ENCODE measurements around the gene GLI3.
A peak's percentile ranks its signal among the peaks of the same experiment; 100 is the strongest.

DNA sequence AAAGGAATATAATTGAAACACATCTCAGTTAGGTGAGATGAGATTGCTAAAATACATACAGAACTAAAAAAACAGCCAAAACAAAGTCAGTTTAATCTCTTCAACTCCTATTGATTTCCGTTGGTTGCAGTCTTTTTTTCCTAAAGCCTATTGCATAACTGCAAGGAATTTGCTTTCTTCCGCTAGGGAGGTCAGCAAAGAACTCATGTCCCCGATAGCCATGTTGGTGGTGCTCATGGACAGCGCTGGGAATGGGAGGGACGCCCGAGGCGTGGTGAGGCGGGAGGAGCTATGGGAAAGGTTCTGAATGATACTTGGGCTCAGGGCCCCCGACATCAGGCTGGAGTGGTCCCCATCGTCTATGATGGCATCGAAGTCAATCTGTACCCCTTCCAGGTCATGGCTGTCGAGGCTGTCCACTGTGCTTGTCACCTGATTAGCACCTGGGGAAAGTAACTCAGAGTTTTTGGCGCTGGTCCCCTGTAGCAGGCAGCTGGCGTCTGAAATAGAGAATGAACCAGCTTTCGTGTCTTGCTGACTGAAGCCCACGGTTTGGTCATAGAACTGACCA lies 272.7 kb downstream of the GLI3 start:
- TF ChIP-seq, protein P1, sequence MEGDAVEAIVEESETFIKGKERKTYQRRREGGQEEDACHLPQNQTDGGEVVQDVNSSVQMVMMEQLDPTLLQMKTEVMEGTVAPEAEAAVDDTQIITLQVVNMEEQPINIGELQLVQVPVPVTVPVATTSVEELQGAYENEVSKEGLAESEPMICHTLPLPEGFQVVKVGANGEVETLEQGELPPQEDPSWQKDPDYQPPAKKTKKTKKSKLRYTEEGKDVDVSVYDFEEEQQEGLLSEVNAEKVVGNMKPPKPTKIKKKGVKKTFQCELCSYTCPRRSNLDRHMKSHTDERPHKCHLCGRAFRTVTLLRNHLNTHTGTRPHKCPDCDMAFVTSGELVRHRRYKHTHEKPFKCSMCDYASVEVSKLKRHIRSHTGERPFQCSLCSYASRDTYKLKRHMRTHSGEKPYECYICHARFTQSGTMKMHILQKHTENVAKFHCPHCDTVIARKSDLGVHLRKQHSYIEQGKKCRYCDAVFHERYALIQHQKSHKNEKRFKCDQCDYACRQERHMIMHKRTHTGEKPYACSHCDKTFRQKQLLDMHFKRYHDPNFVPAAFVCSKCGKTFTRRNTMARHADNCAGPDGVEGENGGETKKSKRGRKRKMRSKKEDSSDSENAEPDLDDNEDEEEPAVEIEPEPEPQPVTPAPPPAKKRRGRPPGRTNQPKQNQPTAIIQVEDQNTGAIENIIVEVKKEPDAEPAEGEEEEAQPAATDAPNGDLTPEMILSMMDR (conservative IDR thresholded peaks at IDR 0.05; ENCODE audit: low read depth, low read length): no peak
- no peak for TF ChIP-seq CHD1 (IDR thresholded peaks at IDR 0.05; ENCODE audit: low read depth, low read length)
- TF ChIP-seq CEBPB (IDR thresholded peaks at IDR 0.05; ENCODE audit: low read depth, low read length): 0 out of 2 replicates have a peak, but pooled peaks have one; percentile 7
- TF ChIP-seq, protein P2, sequence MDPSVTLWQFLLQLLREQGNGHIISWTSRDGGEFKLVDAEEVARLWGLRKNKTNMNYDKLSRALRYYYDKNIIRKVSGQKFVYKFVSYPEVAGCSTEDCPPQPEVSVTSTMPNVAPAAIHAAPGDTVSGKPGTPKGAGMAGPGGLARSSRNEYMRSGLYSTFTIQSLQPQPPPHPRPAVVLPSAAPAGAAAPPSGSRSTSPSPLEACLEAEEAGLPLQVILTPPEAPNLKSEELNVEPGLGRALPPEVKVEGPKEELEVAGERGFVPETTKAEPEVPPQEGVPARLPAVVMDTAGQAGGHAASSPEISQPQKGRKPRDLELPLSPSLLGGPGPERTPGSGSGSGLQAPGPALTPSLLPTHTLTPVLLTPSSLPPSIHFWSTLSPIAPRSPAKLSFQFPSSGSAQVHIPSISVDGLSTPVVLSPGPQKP (IDR thresholded peaks at IDR 0.05; ENCODE audit: borderline replicate concordance, low read depth, low read length): no peak
- TF ChIP-seq RFX5 (IDR thresholded peaks at IDR 0.05; ENCODE audit: low read depth, low read length): no peak
- TF ChIP-seq POLR2A (IDR thresholded peaks at IDR 0.05; ENCODE audit: low read depth, low read length): no peak
- TF ChIP-seq, protein P3, sequence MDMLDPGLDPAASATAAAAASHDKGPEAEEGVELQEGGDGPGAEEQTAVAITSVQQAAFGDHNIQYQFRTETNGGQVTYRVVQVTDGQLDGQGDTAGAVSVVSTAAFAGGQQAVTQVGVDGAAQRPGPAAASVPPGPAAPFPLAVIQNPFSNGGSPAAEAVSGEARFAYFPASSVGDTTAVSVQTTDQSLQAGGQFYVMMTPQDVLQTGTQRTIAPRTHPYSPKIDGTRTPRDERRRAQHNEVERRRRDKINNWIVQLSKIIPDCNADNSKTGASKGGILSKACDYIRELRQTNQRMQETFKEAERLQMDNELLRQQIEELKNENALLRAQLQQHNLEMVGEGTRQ (IDR thresholded peaks at IDR 0.05; ENCODE audit: low read depth, low read length): no peak
- no peak for TF ChIP-seq RCOR1 (IDR thresholded peaks at IDR 0.05; ENCODE audit: insufficient replicate concordance, low read length)
- TF ChIP-seq RAD21 (IDR thresholded peaks at IDR 0.05; ENCODE audit: low read length): no peak

All from IMR-90 (cell line).